ENCODE data around the gene TYW5.

GRCh38 chr2:199984159-199984558 lies 28.9 kb upstream of the TYW5 start:
- TF ChIP-seq CTCF (IDR thresholded peaks at IDR 0.05) (no peak), SIN3A (IDR thresholded peaks at IDR 0.05; ENCODE audit: borderline replicate concordance, low read depth, low read length) (no peak), SMC3 (IDR thresholded peaks at IDR 0.05; ENCODE audit: low read depth, low read length) (no peak), MAX (IDR thresholded peaks at IDR 0.05; ENCODE audit: low read depth) (no peak), TCF12 (IDR thresholded peaks at IDR 0.05) (no peak), POLR2AphosphoS5 (IDR thresholded peaks at IDR 0.05; ENCODE audit: low read depth, low read length) (no peak)
